ENCODE data around the gene MEG3. TPM values are rescaled to one million over a fixed set of nuclear protein-coding genes. Genes with fewer than 3 reads are reported as not detected.

MEG3 gene
- total RNA-seq, 1 experiment from 2014 or later = not detected

DNA sequence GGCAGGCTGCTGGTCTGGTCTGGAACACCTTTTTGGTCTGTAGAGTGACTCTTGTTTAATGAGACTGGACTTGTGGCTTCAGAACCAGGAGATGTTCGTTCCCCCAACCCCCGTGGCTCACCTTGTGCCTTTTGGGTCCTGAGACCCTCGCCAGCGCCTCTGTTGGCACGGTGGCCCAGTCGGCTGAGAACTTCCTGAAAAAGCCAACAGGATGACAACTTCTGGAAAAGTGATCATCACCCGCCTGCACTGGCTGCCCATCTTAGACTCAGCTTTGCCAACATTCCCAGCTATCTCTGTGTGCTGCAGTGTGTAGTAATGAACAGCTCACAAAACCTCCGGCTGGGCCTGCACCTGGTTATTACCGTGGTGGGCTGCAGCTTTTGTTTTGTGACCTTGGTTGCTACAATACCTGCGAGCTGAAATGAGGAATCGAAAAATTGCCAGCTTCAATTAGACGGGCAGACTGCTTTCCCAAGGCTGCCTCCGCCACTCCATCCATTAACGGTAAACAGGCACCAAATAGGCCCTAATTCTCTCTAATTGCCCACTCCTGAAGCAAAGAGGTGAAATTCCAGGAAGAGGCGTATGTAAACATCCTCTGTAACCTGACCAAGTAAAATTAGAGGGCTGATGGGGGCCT is 16.0 kb downstream of the MEG3 start:
- H4K20me1 ChIP-seq (ENCODE audit: insufficient read depth) = no peaks in the 10 kb centered on the region
- H3K27me3 ChIP-seq (ENCODE audit: insufficient read depth, low read depth) = peaks cover 75% of the 10 kb centered on the region
- no TSS peak for BruUV-seq (replicated peaks)
- ChIA-PET CTCF (no interaction called here), POLR2A (ENCODE audit: unreplicated experiment) (no interaction called here)
- no peaks in the 10 kb centered on the region for H3K79me2 ChIP-seq (ENCODE audit: low read depth)
- H3K4me1 ChIP-seq (replicated peaks; ENCODE audit: insufficient read depth) = no peaks in the 10 kb centered on the region
- no peak overlapping the region for H2AFZ ChIP-seq
- H3F3A ChIP-seq (ENCODE audit: insufficient read depth, low read depth) = no peaks in the 10 kb centered on the region
- intact Hi-C loops (cut with micrococcal nuclease; ENCODE audit: unreplicated experiment) = no loop called here
- no peaks in the 10 kb centered on the region for H3K9me2 ChIP-seq (ENCODE audit: insufficient read depth)
- H3K4me3 ChIP-seq = no peak overlapping the region
- no peak for DNase-seq
- no peak overlapping the region for H3K4me2 ChIP-seq
- TF ChIP-seq EZH2 (IDR thresholded peaks at IDR 0.05; ENCODE audit: low read depth) = no peak
- TF ChIP-seq, protein P1, sequence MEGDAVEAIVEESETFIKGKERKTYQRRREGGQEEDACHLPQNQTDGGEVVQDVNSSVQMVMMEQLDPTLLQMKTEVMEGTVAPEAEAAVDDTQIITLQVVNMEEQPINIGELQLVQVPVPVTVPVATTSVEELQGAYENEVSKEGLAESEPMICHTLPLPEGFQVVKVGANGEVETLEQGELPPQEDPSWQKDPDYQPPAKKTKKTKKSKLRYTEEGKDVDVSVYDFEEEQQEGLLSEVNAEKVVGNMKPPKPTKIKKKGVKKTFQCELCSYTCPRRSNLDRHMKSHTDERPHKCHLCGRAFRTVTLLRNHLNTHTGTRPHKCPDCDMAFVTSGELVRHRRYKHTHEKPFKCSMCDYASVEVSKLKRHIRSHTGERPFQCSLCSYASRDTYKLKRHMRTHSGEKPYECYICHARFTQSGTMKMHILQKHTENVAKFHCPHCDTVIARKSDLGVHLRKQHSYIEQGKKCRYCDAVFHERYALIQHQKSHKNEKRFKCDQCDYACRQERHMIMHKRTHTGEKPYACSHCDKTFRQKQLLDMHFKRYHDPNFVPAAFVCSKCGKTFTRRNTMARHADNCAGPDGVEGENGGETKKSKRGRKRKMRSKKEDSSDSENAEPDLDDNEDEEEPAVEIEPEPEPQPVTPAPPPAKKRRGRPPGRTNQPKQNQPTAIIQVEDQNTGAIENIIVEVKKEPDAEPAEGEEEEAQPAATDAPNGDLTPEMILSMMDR (conservative IDR thresholded peaks at IDR 0.05) = no peak
- H3K27ac ChIP-seq = no peak overlapping the region
- H3K9me3 ChIP-seq (ENCODE audit: insufficient read depth, low read depth) = no peaks in the 10 kb centered on the region
- H3K36me3 ChIP-seq (ENCODE audit: low read depth) = no peaks in the 10 kb centered on the region

DNA sequence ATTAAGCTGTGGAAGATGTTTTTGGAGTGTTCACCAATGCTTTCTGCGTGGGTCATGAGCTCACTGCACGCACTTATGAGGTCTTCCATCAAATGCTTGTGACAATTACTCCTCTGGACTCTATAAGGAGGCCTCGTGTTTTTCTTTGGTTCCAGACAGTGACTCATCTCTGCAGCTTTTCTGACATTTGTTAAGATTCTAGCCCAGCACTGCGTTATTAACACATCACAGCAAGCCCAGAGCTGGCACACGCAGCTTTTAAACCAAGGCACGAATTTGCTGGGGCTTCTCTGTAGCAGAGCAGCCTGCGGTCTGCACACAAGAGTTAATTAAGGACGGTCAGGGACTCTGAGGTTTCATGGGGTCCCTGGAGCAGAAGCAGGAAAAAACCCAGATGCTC is 16.9 kb downstream of the MEG3 start:
- Histone ChIP-seq H2AFZ (no peak overlapping the region), H3K9me3 (ENCODE audit: insufficient read depth, low read depth) (no peaks in the 10 kb centered on the region), H3K36me3 (ENCODE audit: low read depth) (no peaks in the 10 kb centered on the region), H3K4me3 (no peak overlapping the region), H3K4me1 (replicated peaks; ENCODE audit: insufficient read depth) (no peaks in the 10 kb centered on the region), H3K9me2 (ENCODE audit: insufficient read depth) (no peaks in the 10 kb centered on the region), H3K27me3 (ENCODE audit: insufficient read depth, low read depth) (peaks cover 75% of the 10 kb centered on the region), H3K4me2 (no peak overlapping the region), H4K20me1 (ENCODE audit: insufficient read depth) (no peaks in the 10 kb centered on the region), H3F3A (ENCODE audit: insufficient read depth, low read depth) (no peaks in the 10 kb centered on the region), H3K27ac (no peak overlapping the region), H3K79me2 (ENCODE audit: low read depth) (no peaks in the 10 kb centered on the region)
- ChIA-PET POLR2A (ENCODE audit: unreplicated experiment) (no interaction called here), CTCF (no interaction called here)
- no peak for DNase-seq
- TF ChIP-seq, protein P1 (conservative IDR thresholded peaks at IDR 0.05) = no peak
- TF ChIP-seq EZH2 (IDR thresholded peaks at IDR 0.05; ENCODE audit: low read depth) = no peak
- intact Hi-C loops (cut with micrococcal nuclease; ENCODE audit: unreplicated experiment) = no loop called here
- no TSS peak for BruUV-seq (replicated peaks)

DNA sequence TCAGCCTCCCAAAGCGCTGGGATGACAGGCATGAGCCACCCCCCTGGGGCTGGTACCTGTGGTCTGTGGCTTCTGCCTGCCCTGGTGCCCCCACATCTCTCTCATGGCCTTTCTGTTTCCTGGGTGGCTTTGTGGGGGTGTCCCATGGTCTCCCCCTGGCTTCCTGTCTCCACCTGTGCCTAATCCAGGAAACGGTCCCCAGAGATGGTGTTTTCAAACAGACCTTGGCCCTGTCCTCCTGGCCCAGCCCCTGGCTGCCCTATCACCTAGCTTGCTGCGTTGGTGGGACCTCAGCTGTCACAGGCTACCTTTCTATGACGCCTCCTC is 18.1 kb downstream of the MEG3 start:
- Histone ChIP-seq H2AFZ (no peak overlapping the region), H3F3A (ENCODE audit: insufficient read depth, low read depth) (no peaks in the 10 kb centered on the region), H3K4me1 (replicated peaks; ENCODE audit: insufficient read depth) (no peaks in the 10 kb centered on the region), H3K27ac (no peak overlapping the region), H3K36me3 (ENCODE audit: low read depth) (no peaks in the 10 kb centered on the region), H3K9me2 (ENCODE audit: insufficient read depth) (no peaks in the 10 kb centered on the region), H4K20me1 (ENCODE audit: insufficient read depth) (no peaks in the 10 kb centered on the region), H3K9me3 (ENCODE audit: insufficient read depth, low read depth) (no peaks in the 10 kb centered on the region), H3K79me2 (ENCODE audit: low read depth) (no peaks in the 10 kb centered on the region), H3K4me2 (no peak overlapping the region), H3K27me3 (ENCODE audit: insufficient read depth, low read depth) (peaks cover 78% of the 10 kb centered on the region), H3K4me3 (no peak overlapping the region)
- BruUV-seq (replicated peaks) = no TSS peak
- no peak for DNase-seq
- intact Hi-C loops (cut with micrococcal nuclease; ENCODE audit: unreplicated experiment) = no loop called here
- ChIA-PET POLR2A (ENCODE audit: unreplicated experiment) (no interaction called here), CTCF (no interaction called here)
- TF ChIP-seq, protein P1 (conservative IDR thresholded peaks at IDR 0.05) = no peak
- no peak for TF ChIP-seq EZH2 (IDR thresholded peaks at IDR 0.05; ENCODE audit: low read depth)

Measured in PC-9 (cell line).